Measurements from ENCODE around the gene MFSD12.

Gene MFSD12

DNA sequence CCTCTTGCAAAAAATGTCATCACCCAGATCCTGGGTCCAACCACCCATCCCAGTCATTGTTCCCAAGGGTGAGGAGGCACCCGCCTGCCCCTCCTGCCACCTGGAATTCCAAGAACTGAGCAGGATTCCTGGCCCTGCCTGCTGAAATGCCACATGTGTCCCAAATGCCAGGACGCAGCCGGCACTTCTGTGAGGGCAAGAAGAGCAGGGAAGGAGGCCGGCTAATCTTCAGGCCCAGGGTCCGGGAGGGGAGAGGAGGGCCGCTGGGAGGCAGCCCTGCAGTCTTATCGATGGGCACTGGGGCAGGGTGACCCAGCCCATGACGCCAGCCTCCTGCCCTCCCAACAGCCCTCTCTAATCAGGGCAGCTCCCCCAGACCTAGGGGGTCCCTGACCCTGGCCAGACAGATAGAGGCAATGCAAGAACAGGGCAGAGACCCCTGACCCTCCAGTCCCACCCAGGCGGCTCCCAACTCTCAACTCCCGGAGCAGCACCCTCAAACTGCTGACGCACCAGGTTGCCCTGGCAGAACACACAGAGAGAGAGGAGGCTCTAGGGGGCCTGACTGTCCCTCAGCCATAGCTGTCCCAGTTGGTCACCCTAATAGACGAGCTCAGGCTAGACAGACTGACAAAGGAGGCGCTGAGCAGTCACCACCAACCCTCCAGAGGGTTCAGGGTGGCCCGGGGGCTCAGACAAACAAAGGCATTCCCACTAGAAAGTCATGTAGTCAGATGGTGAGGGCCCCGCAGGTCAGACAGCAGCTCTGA, 1.5 kb downstream of the MFSD12 start:
- DNase-seq (ENCODE audit: low read depth): no peak

DNA sequence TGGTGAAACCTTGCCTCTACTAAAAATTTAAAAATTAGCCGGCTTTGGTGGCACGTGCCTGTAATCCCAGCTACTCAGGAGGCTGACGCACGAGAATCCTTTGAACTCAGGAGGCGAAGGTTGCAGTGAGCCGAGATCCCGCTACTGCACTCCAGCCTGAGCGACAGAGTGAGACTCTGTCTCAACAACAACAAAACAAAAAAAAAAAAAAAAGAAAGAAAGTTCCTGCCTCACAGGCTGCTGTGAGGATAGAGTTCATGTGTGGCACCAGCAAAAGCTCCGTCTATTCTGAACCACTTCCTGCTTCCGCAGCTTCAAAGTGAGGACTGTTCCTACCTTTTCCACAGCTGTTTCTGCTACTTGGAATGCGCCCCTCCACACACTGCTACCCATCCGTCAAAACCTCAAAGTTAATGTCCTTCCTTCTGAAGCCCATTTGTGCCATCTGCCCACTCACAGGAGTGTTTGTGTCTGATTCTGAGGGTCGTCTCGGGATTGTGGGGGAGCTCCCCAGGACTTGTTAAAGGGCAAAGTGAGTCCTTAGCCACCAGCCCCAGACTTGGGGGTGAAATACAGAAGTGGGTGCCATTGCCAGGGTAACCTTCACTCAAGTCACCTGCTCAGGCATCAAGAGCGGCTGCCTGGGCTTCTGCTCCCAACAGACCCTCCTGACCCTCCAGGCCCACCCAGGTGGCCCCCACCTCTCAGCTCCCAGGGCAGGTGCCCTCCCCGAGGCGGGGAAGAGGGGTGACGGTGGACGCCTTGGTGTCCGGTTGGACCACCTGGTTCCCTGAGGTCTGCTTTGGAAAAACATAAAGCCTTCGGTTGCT, 2.9 kb downstream of the MFSD12 start:
- DNase-seq (ENCODE audit: low read depth): no peak

DNA sequence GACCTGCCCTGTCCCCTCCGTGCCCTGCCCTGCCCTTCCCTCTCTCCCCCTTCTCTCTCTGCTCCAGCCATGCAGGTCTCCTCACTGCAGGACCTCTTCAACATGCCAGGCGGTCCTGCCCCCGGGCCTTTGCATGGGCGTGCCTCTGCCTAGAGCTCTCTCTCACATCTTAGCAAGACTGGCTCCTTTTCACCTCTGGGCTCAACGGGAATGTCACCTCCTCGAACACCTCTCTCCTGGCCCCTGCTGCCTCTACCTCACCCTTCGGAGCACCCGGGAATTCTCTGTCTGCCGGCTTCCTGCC, 5.6 kb downstream of the MFSD12 start:
- no peak for DNase-seq (ENCODE audit: low read depth)

GRCh38 chr19:3550947-3551791, 6.2 kb downstream of the MFSD12 start:
- no peak for DNase-seq (ENCODE audit: low read depth)

- no peak for DNase-seq (ENCODE audit: low read depth)
These were observed 7.6 kb downstream of the MFSD12 start for GRCh38 chr19:3549816-3550215.

GRCh38 chr19:3548606-3549005, 8.8 kb downstream of the MFSD12 start:
- DNase-seq (ENCODE audit: low read depth): no peak

DNA sequence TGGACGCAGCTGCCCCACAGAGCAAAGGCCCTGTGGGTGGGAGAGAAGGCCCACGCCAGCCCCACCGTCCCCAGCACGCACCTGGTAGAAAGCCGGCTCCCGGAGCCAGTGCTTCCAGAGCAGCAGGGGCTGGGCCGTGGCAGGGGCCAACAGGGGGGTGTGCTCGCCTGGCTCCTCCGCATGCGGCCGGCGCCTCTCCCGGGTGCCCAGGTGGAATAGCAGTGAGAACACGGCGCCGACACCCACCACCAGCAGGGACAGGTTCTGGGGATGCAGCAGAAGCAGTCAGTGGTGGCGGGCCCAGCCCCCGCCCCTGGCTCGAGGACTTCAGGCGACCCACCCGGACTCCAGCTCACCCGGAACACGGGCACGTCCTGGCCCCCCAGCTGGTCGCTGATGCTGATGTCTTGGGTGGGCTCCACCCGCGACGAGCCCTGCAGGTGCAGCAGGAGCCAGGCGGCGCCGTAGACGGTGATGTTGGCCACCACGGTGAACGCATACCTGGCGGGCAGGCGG, 9.6 kb downstream of the MFSD12 start:
- no peak for DNase-seq (ENCODE audit: low read depth)

DNA sequence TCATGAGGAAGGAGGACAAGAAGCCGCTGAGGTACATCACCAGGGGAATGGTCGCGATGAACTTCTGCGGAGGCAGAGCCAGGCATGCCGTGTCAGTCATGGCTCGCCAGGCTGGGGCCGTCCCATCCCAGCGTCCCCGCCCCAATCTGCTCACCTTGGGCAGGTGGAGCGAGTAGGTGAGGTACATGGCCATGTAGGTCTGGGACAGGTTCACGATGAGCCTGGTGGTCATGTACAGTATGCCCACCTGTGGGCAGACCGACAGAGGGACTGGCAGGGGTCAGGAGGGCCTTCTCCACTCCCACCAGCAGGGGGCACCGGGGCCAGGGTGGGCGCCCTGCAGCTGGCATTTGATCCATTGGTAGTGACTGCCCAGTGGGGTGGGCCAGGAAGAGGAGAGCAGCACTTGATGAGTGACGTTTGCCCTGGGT, 10.1 kb downstream of the MFSD12 start:
- no peak for DNase-seq (ENCODE audit: low read depth)

- no peak for DNase-seq (ENCODE audit: low read depth)
These were observed 11.3 kb downstream of the MFSD12 start for GRCh38 chr19:3546119-3546518.

- no peak for DNase-seq (ENCODE audit: low read depth)
These were observed 11.7 kb downstream of the MFSD12 start for GRCh38 chr19:3545669-3546034.

DNA sequence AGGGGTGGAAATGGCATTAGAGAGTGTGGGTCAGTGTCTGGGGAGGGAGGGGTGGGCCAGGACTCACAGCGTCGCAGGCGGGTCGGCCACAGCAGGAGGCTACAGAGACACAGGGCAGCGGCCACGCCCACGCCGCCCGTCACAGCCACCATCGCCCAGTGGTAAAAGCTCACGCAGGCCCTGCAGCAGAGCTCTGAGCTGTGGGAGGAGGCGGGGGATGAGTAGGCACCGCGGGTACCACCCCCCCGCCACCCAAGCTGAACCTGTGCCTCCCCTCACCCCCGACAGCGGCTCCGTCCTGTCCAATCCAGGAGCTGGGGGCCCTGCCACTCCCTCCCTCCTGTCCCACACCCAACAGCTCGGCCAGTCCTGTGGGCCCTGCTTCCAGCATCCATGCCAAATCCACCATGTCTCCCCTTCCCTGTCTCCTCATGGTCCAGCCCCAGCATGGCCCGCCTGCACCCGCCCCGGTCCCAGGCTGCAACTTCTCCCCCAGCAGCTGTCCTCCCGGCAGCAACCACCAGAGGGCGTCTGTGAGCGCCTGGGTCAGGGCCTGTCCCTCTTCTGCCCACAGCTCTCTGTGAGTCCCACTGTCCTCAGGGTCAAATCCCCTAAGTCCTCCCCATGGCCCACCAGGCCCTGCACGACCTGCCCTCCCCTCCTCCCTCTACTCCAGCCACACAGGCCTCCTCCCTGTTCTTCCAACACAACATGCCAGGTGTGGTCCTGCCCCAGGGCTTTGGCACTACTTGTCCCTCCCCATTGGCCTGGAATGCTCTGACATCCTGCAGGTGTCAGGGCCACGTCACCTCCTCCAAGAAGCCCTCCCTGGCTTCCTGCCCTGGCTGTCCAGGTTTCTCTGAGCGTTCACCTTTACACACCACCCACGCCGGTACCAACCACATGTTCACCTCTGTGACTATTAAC, 12.4 kb downstream of the MFSD12 start:
- DNase-seq (ENCODE audit: low read depth): peak; percentile 58

- no peak for DNase-seq (ENCODE audit: low read depth)
These were observed 13.4 kb downstream of the MFSD12 start for GRCh38 chr19:3544058-3544376.

DNA sequence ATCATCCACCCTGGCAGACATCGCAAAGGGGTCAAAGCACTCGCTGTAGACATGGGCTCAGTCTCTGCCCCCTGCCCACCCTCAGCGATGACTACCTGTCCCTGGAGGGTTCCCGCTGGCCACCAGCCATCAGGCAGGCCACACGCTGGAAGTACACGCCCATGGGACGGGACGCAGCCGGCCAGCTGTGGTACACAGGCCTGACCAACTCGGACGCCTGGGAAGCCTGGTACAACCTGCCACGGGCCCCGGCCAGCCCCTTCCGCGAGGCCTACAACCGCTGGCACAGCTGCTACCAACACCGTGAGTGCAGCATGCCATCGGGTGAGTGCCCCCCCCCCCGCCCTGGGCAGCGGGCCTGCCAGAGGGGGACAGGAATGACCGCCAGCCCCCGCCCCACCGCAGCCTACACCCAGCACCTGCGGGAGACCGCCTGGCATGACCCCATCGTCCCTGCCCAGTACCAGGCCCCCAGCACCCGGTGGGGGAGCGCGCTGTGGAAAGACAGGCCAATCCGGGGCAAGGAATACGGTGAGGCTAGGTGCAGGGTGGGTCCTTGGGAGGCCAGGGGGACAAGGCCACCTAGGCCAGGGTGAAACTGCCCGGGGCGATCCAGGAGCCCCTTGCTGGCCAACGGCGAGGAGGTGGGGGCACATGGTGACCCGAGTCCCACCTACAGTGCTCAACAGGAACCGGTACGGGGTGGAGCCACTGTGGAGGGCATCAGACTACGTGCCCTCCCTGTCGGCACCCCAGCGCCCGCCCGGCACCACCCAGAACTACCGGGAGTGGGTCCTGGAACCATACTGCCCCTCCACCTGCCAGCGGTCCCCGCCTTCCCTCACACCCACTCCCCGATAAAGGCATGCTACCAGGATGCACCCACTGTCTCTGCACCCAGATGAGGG, 14.0 kb downstream of the MFSD12 start:
- DNase-seq (ENCODE audit: low read depth): no peak

- no peak for DNase-seq (ENCODE audit: low read depth)
These were observed 17.6 kb downstream of the MFSD12 start for GRCh38 chr19:3539756-3540118.

- no peak for DNase-seq (ENCODE audit: low read depth)
These were observed 18.2 kb downstream of the MFSD12 start, which contains the start of gene TEKTIP1 for GRCh38 chr19:3538965-3539755. TSS of gene TEKTIP1 (plus strand) at chr19:3539174. CDS start at chr19:3539178, 4 bp downstream.

DNA sequence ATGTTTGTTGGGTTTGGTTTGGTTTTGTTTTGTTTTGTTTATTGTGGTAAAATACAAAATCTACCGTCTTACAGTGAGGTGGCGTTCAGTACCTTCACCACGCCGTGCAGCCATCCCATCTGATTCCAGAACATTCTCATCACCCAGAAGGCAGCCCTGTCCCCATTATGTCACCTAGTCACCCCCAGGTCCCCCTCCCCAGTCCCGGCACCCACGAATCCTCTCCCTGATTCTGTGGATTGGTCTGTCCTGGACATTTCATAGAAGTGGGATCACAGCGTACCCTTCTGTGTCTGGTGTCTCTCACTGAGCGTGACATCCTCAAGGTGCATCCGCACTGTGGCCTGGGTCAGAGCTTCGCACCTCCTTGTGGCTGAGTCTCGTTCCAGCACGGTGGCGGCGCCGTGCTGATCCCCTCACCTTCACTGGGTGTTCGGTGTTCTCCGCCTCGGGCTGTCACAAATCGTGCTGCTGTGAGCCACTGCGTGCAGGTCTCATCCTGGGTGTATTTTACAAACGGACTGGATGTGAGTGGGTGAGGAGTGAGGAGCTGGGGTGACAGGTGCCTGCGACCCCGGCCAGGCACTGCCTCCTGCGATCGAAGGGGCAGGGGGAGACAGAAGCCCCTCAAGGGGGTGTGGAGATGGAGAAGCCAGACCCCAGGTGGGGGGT, 19.0 kb downstream of the MFSD12 start:
- no peak for DNase-seq (ENCODE audit: low read depth)

DNA sequence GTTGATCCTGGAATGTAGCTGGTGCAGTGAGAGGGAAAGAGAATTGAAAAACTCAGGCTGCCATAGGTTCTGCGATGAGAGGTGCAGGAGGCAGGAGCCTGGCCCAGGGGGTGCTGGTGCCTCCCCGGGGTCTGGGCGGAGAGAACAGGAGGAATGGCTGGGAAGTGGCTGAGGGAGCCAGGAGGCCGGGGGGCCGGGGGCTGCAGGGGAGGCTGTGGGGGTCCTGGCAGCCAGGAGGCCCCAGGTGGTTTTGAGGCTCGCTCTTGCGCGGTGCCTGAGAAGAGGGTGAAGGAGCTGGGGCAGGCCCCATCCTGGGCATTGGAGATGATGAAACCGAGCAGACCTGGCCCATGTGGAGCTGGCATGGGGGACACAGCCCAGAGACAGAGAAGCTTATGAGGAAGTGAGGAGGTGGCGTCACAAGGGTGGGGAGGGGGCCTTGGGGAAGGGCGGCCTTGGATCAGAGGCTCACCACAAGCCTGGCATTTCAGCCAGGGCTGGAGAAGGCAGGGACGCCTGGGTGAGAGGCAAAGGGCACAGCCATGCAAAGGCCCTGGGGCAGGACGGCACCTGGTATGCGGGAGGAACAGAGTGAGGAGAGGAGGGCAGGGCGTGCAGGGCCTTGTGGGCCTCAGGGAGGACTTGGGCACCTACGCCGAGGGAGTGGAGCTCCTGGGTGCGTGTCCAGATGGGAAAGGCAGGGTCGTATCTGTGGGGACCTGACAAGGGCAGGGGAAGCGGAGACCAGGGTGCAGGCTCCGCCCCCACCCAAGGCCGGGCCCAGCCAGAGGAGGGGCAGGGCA, 19.7 kb downstream of the MFSD12 start:
- DNase-seq (ENCODE audit: low read depth): no peak

DNA sequence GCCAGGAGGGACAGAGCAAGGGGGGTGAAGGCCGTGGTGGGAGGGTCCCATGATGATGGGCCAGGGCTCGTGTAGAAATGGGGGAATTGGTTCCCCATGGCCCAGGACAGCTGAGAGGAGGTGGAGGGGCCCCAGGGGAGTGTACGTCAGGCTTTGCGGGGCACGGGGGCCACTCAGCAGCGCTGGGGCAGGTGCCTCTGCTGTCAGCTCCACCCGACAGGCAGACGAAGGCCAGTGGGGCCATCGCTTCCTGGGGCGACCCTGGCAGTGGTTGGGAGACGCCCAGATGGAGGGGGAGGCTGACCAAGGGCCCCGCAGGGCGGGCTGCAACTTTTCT, 20.3 kb downstream of the MFSD12 start:
- DNase-seq (ENCODE audit: low read depth): no peak
